ENCODE measurements around the gene KLLN. TPM values are rescaled to one million over a fixed set of nuclear protein-coding genes. Genes with fewer than 3 reads are reported as not detected.
"Not testable (repeated sequence)": the region's sequence is repeated elsewhere in the genome, so short reads cannot be mapped to it uniquely, and the experiment has no call there.

The KLLN gene
- total RNA-seq, 2 donors from 2014 or later, result 0.22 to 0.46 TPM

DNA sequence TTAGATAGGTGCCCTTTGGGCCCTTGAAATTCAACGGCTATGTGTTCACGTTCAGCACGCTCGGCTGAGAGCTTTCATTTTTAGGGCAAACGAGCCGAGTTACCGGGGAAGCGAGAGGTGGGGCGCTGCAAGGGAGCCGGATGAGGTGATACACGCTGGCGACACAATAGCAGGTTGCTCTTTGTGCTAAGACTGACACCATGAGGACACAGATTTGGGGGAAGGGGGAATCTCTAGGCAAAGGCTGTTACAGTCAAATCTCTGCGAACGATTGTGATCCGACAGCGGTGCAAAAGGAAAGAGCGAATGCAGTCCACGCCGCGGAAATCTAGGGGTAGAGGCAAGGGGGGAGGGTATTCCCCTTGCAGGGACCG is 667 bp downstream of the KLLN start:
- ATAC-seq (replicated peaks in 1 of 2) (peak; percentile 50 to 57), DNase-seq (peak in 1 of 2 donors; percentile 82)
- peaks cover 41% of the 10 kb centered on the region for H3K4me1 Mint-ChIP-seq (ENCODE audit: low read depth)
- no peaks in the 10 kb centered on the region for H3K9me3 Mint-ChIP-seq
- peak overlapping the region; percentile 92 to 95 for H3K4me3 Mint-ChIP-seq
- H3K27me3 Mint-ChIP-seq (ENCODE audit: low read depth), result no peaks in the 10 kb centered on the region
- peaks cover 17 to 23% of the 10 kb centered on the region in 2 donors for H3K36me3 Mint-ChIP-seq (ENCODE audit: insufficient read depth in 2 of 2)
- peak overlapping the region; percentile 89 for H3K27ac Mint-ChIP-seq

GRCh38 chr10:87861953-87862678 is 1.2 kb downstream of the KLLN start:
- ATAC-seq (replicated peaks in 1 of 2) (peak; percentile 61 to 69), DNase-seq (peak; percentile 94 to 95)
- no peaks in the 10 kb centered on the region for H3K27me3 Mint-ChIP-seq (ENCODE audit: low read depth)
- H3K9me3 Mint-ChIP-seq, result no peaks in the 10 kb centered on the region
- peak overlapping the region; percentile 92 to 95 for H3K4me3 Mint-ChIP-seq
- peak overlapping the region; percentile 89 for H3K27ac Mint-ChIP-seq
- peaks cover 17 to 23% of the 10 kb centered on the region in 2 donors for H3K36me3 Mint-ChIP-seq (ENCODE audit: insufficient read depth in 2 of 2)
- H3K4me1 Mint-ChIP-seq (ENCODE audit: low read depth), result peaks cover 36% of the 10 kb centered on the region

DNA sequence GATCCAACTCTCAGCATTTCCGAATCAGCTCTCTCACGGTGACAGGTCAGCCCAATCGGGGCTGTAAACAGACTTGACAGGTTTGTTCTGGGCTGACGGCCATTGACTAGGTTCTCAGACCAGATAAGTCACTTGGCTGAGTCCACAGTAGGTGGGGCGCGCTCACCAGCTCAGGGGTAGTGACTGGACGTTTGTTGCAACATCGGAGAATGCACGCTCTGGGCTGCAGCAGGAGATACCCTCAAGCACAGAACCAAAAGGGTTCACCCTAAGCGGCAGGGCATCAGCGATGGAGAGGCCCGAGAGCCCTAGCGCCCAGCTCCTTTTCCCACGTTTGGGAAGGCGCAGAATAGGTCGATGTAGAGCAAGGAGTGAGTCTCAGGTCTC is 1.8 kb downstream of the KLLN start:
- DNase-seq, result peak; percentile 36 to 40
- Mint-ChIP-seq H3K4me3 (peak overlapping the region; percentile 92 to 95), H3K4me1 (ENCODE audit: low read depth) (peaks cover 30% of the 10 kb centered on the region), H3K36me3 (ENCODE audit: insufficient read depth in 2 of 2) (peaks cover 15 to 19% of the 10 kb centered on the region in 2 donors), H3K9me3 (no peaks in the 10 kb centered on the region), H3K27me3 (ENCODE audit: low read depth) (no peaks in the 10 kb centered on the region), H3K27ac (peak overlapping the region; percentile 89)
- peak in 1 of 2 donors; percentile 0 for ATAC-seq (replicated peaks in 1 of 2)

DNA sequence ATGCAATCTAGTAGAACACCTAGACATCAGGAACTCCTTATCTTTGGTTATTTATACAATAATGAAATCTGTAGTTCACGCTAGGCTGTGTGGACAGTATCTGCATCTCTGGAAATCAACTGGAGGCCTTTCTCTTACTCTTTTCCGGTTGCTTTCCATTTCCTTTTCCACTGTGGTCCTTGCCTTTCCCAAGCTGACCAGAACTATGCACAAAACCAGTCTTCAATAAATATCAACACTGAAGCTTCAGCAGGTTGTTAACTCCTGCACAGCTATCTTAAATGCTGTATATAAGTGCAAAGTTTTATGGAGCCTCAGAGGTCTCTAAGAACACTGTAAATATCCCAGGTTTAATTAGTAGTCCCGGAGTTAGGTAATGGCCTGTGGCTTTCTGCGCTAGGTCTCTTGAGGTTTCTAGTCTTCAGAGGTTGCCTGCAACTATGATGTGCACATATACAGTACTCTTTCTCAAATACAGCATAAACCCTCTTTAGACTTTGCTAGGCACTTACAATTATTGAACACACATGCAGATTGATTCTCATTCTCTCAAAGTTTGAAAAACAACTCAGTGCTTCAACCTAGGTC is 2.4 kb downstream of the KLLN start:
- Mint-ChIP-seq H3K4me1 (ENCODE audit: low read depth) (peaks cover 28% of the 10 kb centered on the region), H3K27ac (no peak overlapping the region), H3K9me3 (no peaks in the 10 kb centered on the region), H3K27me3 (ENCODE audit: low read depth) (no peaks in the 10 kb centered on the region), H3K36me3 (ENCODE audit: insufficient read depth in 2 of 2) (peaks cover 15 to 16% of the 10 kb centered on the region in 2 donors), H3K4me3 (peak overlapping the region; percentile 92 to 95)
- DNase-seq, result no peak
- no peak for ATAC-seq (replicated peaks in 1 of 2)

DNA sequence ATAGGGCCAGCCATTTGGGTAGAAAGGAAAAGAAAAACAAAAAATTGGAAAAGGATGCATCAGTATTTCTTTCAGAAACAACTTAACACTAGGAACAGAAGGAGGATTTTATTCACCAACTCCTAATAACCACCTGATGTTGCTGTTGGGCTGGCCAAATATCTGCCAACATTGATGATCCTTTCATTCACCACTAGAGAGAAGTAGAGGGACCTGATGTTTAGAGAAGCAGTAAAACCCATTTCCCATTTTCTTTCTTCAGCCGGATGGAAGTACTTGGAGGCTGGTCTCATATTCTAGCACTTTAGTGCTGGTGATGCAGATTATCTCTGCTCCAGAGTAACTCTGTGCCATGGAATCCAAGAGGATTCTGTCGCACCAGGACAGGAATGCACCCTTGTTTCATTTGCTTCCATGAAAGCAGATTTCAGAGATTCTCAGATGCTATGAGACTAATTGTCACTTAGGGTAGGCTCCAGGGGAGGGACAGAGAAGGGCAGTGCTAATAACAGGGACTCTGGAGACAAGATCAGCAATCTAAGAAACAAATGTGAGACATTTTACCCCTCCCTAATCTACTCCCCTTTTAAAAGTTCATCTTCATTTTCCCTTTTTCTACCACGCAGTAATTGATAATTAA is 3.1 kb downstream of the KLLN start:
- Mint-ChIP-seq H3K27ac (no peak overlapping the region), H3K4me3 (peak overlapping the region in 1 of 2 donors; percentile 15), H3K36me3 (ENCODE audit: insufficient read depth in 2 of 2) (peaks cover 11 to 12% of the 10 kb centered on the region in 2 donors), H3K4me1 (ENCODE audit: low read depth) (peaks cover 21% of the 10 kb centered on the region), H3K9me3 (peaks cover 0 to 2% of the 10 kb centered on the region in 2 donors), H3K27me3 (ENCODE audit: low read depth) (no peaks in the 10 kb centered on the region)
- DNase-seq (no peak), ATAC-seq (replicated peaks in 1 of 2) (no peak)

DNA sequence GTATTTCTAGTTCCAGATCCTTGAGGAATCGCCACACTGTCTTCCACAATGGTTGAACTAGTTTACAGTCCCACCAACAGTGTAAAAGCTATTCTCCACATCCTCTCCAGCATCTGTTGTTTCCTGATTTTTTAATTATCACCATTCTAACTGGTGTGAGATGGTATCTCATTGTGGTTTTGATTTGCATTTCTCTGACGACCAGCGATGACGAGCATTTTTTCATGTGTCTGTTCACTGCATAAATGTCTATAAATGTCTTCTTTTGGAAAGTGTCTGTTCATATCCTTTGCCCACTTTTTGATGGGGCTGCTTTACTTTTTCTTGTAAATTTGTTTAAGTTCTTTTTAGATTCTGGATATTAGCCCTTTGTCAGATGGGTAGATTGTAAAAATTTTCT is 7.7 kb downstream of the KLLN start:
- H3K36me3 Mint-ChIP-seq (ENCODE audit: insufficient read depth in 2 of 2); H3K4me3 Mint-ChIP-seq; H3K9me3 Mint-ChIP-seq; H3K27me3 Mint-ChIP-seq (ENCODE audit: low read depth); ATAC-seq (replicated peaks in 1 of 2); H3K27ac Mint-ChIP-seq; DNase-seq: not testable (repeated sequence)
- H3K4me1 Mint-ChIP-seq (ENCODE audit: low read depth), result peaks cover 13% of the 10 kb centered on the region

DNA sequence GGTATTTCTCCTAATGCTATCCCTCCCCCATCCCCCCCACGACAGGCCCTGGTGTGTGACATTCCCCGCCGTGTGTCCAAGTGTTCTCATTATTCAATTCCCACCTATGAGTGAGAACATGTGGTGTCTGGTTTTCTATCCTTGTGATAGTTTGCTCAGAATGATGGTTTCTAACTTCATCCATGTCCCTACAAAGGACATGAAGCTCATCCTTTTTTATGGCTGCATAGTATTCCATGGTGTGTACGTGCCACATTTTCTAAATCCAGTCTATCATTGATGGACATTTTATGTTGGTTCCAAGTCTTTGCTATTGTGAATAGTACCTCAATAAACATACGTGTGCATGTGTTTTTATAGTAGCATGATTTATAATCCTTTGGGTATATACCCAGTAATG is 8.1 kb downstream of the KLLN start:
- H3K4me3 Mint-ChIP-seq; H3K9me3 Mint-ChIP-seq; H3K36me3 Mint-ChIP-seq (ENCODE audit: insufficient read depth in 2 of 2); H3K27ac Mint-ChIP-seq; DNase-seq; ATAC-seq (replicated peaks in 1 of 2); H3K27me3 Mint-ChIP-seq (ENCODE audit: low read depth); H3K4me1 Mint-ChIP-seq (ENCODE audit: low read depth): not testable (repeated sequence)

GRCh38 chr10:87852089-87852488 is 11.2 kb downstream of the KLLN start:
- DNase-seq (no peak), ATAC-seq (replicated peaks in 1 of 2) (no peak)
- H3K9me3 Mint-ChIP-seq, result peaks cover 0 to 2% of the 10 kb centered on the region in 2 donors
- H3K4me1 Mint-ChIP-seq (ENCODE audit: low read depth), result peaks cover 7% of the 10 kb centered on the region
- H3K36me3 Mint-ChIP-seq (ENCODE audit: insufficient read depth in 2 of 2), result no peaks in the 10 kb centered on the region
- no peak overlapping the region for H3K27ac Mint-ChIP-seq
- no peak overlapping the region for H3K4me3 Mint-ChIP-seq
- no peaks in the 10 kb centered on the region for H3K27me3 Mint-ChIP-seq (ENCODE audit: low read depth)

DNA sequence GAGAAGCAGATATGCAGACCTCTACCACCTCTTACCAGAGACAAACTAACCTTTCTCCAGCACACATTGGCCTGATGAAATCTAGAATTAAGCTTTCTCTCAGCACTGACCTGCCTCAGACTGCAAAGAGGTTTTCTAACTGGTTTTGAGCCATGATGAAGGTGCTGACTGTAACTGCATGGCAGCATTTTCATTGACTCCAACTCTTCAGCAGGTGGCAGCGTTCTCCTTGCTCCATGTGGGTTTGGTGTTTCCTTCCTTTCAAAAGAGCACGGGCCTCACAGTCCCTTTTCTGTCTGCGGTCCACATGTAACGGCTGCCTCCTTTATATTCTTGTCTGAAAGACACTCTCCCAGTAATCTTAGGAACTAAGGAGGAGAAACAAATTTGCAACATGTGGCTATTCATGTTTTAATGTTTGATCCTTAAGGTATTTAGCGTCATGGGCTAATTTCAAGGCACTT is 12.6 kb downstream of the KLLN start:
- Mint-ChIP-seq H3K4me1 (ENCODE audit: low read depth) (peaks cover 7% of the 10 kb centered on the region), H3K4me3 (no peak overlapping the region), H3K27ac (no peak overlapping the region), H3K9me3 (peaks cover 0 to 2% of the 10 kb centered on the region in 2 donors), H3K36me3 (ENCODE audit: insufficient read depth in 2 of 2) (no peaks in the 10 kb centered on the region), H3K27me3 (ENCODE audit: low read depth) (no peaks in the 10 kb centered on the region)
- peak; percentile 75 to 85 for ATAC-seq (replicated peaks in 1 of 2)
- peak; percentile 34 to 40 for DNase-seq

DNA sequence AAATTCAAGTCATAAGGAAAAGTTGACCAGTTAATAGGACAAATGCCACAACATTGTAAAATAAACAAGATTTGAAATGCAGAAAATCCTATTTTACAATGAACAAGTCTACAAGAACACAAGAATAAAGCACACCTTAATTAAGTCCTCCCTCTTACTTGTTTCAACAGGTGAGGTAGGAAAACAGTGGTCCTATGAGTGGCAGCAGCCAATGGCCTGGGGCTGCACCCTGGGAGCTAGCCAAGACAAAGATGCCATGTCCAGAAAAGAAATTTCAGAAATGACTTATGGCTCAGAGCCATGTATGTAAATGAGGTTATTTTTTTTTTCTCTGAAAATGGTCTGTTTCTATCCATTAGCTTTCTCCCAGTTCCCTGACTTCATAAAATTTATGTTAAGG is 14.3 kb downstream of the KLLN start:
- H3K36me3 Mint-ChIP-seq (ENCODE audit: insufficient read depth in 2 of 2), result no peaks in the 10 kb centered on the region
- H3K9me3 Mint-ChIP-seq, result no peaks in the 10 kb centered on the region
- H3K4me1 Mint-ChIP-seq (ENCODE audit: low read depth), result peaks cover 12% of the 10 kb centered on the region
- DNase-seq (no peak), ATAC-seq (replicated peaks in 1 of 2) (no peak)
- no peak overlapping the region for H3K27ac Mint-ChIP-seq
- H3K4me3 Mint-ChIP-seq, result no peak overlapping the region
- no peaks in the 10 kb centered on the region for H3K27me3 Mint-ChIP-seq (ENCODE audit: low read depth)

- ATAC-seq (replicated peaks in 1 of 2), result no peak
These were observed 15.8 kb downstream of the KLLN start for GRCh38 chr10:87847550-87847949.

DNA sequence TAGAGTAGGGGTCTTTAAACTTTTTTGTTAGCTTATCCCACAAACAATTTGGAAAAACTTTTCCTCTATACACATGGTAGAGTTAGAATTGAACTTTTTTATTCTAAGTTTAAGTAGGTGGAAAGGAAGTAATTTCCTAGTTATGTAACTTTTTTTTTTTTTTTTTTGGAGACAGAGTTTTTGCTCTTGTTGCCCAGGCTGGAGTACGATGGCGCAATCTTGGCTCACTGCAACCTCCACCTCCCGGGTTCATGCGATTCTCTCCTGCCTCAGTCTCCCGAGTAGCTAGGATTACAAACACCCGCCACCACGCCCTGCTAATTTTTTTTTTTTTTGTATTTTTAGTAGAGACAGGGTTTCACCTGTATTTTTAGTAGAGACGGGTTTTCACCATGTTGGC is 16.6 kb downstream of the KLLN start:
- H3K27me3 Mint-ChIP-seq (ENCODE audit: low read depth); H3K9me3 Mint-ChIP-seq; H3K27ac Mint-ChIP-seq; H3K36me3 Mint-ChIP-seq (ENCODE audit: insufficient read depth in 2 of 2); DNase-seq; ATAC-seq (replicated peaks in 1 of 2); H3K4me3 Mint-ChIP-seq: not testable (repeated sequence)
- H3K4me1 Mint-ChIP-seq (ENCODE audit: low read depth), result peaks cover 16% of the 10 kb centered on the region

More at GRCh38 chr10:87847550-87847949, 15.8 kb downstream of the KLLN start:
- Mint-ChIP-seq H3K9me3 (no peaks in the 10 kb centered on the region), H3K4me3 (no peak overlapping the region), H3K4me1 (ENCODE audit: low read depth) (peaks cover 13% of the 10 kb centered on the region), H3K36me3 (ENCODE audit: insufficient read depth in 2 of 2) (no peaks in the 10 kb centered on the region), H3K27ac (no peak overlapping the region), H3K27me3 (ENCODE audit: low read depth) (no peaks in the 10 kb centered on the region)
- DNase-seq, result no peak

GRCh38 chr10:87846023-87846422 is 17.3 kb downstream of the KLLN start:
- Mint-ChIP-seq H3K4me3 (no peak overlapping the region), H3K27ac (no peak overlapping the region), H3K9me3 (no peaks in the 10 kb centered on the region), H3K27me3 (ENCODE audit: low read depth) (no peaks in the 10 kb centered on the region), H3K4me1 (ENCODE audit: low read depth) (peaks cover 12% of the 10 kb centered on the region), H3K36me3 (ENCODE audit: insufficient read depth in 2 of 2) (no peaks in the 10 kb centered on the region)
- DNase-seq (no peak), ATAC-seq (replicated peaks in 1 of 2) (no peak)

Data from activated T-cell treated with anti-CD3 and anti-CD28 coated beads, Interleukin-2, amount 50 U/mL, for 72 hours (primary cell).